Vagina (tissue), 2 donors: ENCODE results near the gene TEK.

Experiments used
- POLR2A ChIP-seq, 2 donors: fragments of 450-650 bp; IDR thresholded peaks; one replicate each; pipeline ENCODE4 v1.6.1; 2017; ENCODE audit warnings: antibody characterized with exemption in 2 of 2, mild to moderate bottlenecking in 2 of 2, moderate library complexity in 2 of 2
- POLR2AphosphoS5 ChIP-seq, 2 donors: sonication (generic); formaldehyde crosslinking; IDR thresholded peaks; one replicate each; pipeline ENCODE4 v1.9.0; 2017; ENCODE audit warnings: antibody characterized with exemption in 2 of 2, mild to moderate bottlenecking in 2 of 2, low read depth in 1 of 2; ENCODE audit not compliant: insufficient read depth in 1 of 2
- TF ChIP-seq, protein P1 (sequence below), 3 experiments: fragments of 450-650 bp in 2 of 3; fragments of 200-600 bp in 1 of 3; sonication (generic) in 1 of 3; IDR thresholded peaks; one replicate each; pipeline ENCODE4 v1.5.1; 2017 to 2019; ENCODE audit warnings: antibody characterized with exemption in 3 of 3, mild to moderate bottlenecking in 2 of 3, moderate library complexity in 2 of 3

DNA sequence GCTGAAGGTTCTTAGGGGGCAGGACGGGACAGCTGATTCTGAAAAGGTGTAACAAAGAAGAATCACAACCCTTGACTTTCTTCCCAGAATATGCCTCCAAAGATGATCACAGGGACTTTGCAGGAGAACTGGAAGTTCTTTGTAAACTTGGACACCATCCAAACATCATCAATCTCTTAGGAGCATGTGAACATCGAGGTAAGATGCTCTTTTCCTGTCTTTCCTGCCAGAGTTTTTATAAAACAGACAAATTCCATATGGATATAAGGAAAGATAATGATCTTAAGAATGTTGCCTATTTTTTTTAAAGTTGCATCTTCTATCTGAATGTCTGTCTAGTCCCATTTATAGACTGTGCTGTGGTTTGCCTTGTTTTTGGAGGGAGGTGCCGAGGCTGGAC, 100.0 kb downstream of the TEK start:
- TF ChIP-seq, protein P1, sequence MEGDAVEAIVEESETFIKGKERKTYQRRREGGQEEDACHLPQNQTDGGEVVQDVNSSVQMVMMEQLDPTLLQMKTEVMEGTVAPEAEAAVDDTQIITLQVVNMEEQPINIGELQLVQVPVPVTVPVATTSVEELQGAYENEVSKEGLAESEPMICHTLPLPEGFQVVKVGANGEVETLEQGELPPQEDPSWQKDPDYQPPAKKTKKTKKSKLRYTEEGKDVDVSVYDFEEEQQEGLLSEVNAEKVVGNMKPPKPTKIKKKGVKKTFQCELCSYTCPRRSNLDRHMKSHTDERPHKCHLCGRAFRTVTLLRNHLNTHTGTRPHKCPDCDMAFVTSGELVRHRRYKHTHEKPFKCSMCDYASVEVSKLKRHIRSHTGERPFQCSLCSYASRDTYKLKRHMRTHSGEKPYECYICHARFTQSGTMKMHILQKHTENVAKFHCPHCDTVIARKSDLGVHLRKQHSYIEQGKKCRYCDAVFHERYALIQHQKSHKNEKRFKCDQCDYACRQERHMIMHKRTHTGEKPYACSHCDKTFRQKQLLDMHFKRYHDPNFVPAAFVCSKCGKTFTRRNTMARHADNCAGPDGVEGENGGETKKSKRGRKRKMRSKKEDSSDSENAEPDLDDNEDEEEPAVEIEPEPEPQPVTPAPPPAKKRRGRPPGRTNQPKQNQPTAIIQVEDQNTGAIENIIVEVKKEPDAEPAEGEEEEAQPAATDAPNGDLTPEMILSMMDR (IDR thresholded peaks at IDR 0.05): no peak
- TF ChIP-seq POLR2A (IDR thresholded peaks at IDR 0.05): no peak
- TF ChIP-seq POLR2AphosphoS5 (IDR thresholded peaks at IDR 0.05; ENCODE audit: insufficient read depth in 1 of 2, low read depth in 1 of 2): no peak
